GM23338 (cell line): ENCODE measurements around the gene SLC7A10. TPM values are rescaled to one million over a fixed set of nuclear protein-coding genes. Genes with fewer than 3 reads are reported as not detected.

Source experiments
- ATAC-seq: fragments of 200-7000 bp; cut with Tn5 transposase; 3 replicates; pipeline ENCODE4 v1.9.1; 2020
- DNase-seq: peaks from one replicate; pipeline ENCODE4 v3.0.0-alpha.2; 2015; ENCODE audit warnings: low spot score
- H2AFZ ChIP-seq: fragments of 200-600 bp; sonication (generic); 2 replicates; pipeline ENCODE4 v1.8.0; 2016; ENCODE audit warnings: antibody characterized with exemption, mild to moderate bottlenecking, moderate library complexity
- H3F3A ChIP-seq: fragments of 200-600 bp; sonication (generic); replicated peaks from 2 replicates; pipeline ENCODE4 v1.8.0; 2017; ENCODE audit warnings: antibody characterized with exemption, mixed run types, low read depth
- H3K27ac ChIP-seq: fragments of 200-600 bp; sonication (generic); 2 replicates; pipeline ENCODE4 v1.6.1; 2016; ENCODE audit warnings: low read depth
- H3K27me3 ChIP-seq: fragments of 200-600 bp; sonication (generic); 2 replicates; pipeline ENCODE4 v1.8.0; 2016; ENCODE audit warnings: mild to moderate bottlenecking, mixed run types, moderate library complexity; ENCODE audit not compliant: insufficient read depth
- H3K36me3 ChIP-seq: fragments of 200-600 bp; sonication (generic); 2 replicates; pipeline ENCODE4 v1.8.0; 2016; ENCODE audit warnings: mild to moderate bottlenecking; ENCODE audit not compliant: insufficient read depth
- H3K4me1 ChIP-seq: fragments of 200-600 bp; sonication (generic); 2 replicates; pipeline ENCODE4 v1.8.0; 2016; ENCODE audit warnings: mild to moderate bottlenecking, moderate library complexity; ENCODE audit not compliant: insufficient read depth
- H3K4me2 ChIP-seq: fragments of 200-600 bp; sonication (generic); 2 replicates; pipeline ENCODE4 v1.7.1; 2017; ENCODE audit warnings: mixed run types
- H3K4me3 ChIP-seq: fragments of 200-600 bp; sonication (generic); 2 replicates; pipeline ENCODE4 v1.6.1; 2016; ENCODE audit warnings: mixed run types
- H3K79me2 ChIP-seq: fragments of 200-600 bp; sonication (generic); replicated peaks from 2 replicates; pipeline ENCODE4 v1.8.0; 2017; ENCODE audit warnings: mild to moderate bottlenecking; ENCODE audit not compliant: insufficient read depth
- H3K9me2 ChIP-seq: fragments of 200-600 bp; sonication (generic); 2 replicates; pipeline ENCODE4 v1.8.0; 2017; ENCODE audit not compliant: insufficient read depth
- H4K20me1 ChIP-seq: fragments of 200-600 bp; sonication (generic); replicated peaks from 2 replicates; pipeline ENCODE4 v1.8.0; 2017; ENCODE audit warnings: mild to moderate bottlenecking; ENCODE audit not compliant: insufficient read depth
- H3K27ac Mint-ChIP-seq: 2 replicates; pipeline ENCODE4 v1.8.0; 2020; ENCODE audit warnings: inconsistent platforms, mild to moderate bottlenecking, moderate library complexity, mixed read lengths
- H3K27me3 Mint-ChIP-seq: 3 replicates; pipeline ENCODE4 v1.8.0; 2022; ENCODE audit warnings: low read depth, mild to moderate bottlenecking, moderate library complexity, mixed read lengths, inconsistent platforms; ENCODE audit not compliant: insufficient read depth, poor library complexity
- H3K36me3 Mint-ChIP-seq: 3 replicates; pipeline ENCODE4 v1.8.0; 2021; ENCODE audit warnings: low read depth, mild to moderate bottlenecking, inconsistent platforms, moderate library complexity, mixed read lengths
- H3K4me1 Mint-ChIP-seq: 3 replicates; pipeline ENCODE4 v1.8.0; 2020; ENCODE audit warnings: mild to moderate bottlenecking, inconsistent platforms, mixed read lengths
- H3K4me3 Mint-ChIP-seq: 3 replicates; pipeline ENCODE4 v1.8.0; 2021; ENCODE audit warnings: moderate library complexity, mild to moderate bottlenecking, inconsistent platforms, mixed read lengths
- H3K9me3 Mint-ChIP-seq: 3 replicates; pipeline ENCODE4 v1.8.0; 2020; ENCODE audit warnings: moderate library complexity, mild to moderate bottlenecking, inconsistent platforms, mixed read lengths
- CREB1 ChIP-seq: fragments of 250-450 bp; sonication (Bioruptor Pico); IDR thresholded peaks from 2 replicates; pipeline ENCODE4 v1.5.0; 2020; ENCODE audit warnings: low read depth, mild to moderate bottlenecking, moderate library complexity
- EZH2 ChIP-seq: fragments of 200-600 bp; sonication (generic); IDR thresholded peaks from one replicate; pipeline ENCODE4 v1.8.0; 2017; ENCODE audit warnings: antibody characterized with exemption, mild to moderate bottlenecking, low read depth; ENCODE audit not compliant: unreplicated experiment
- EZH2phosphoT487 ChIP-seq: fragments of 200-600 bp; sonication (generic); IDR thresholded peaks from one replicate; pipeline ENCODE4 v1.8.1; 2018; ENCODE audit warnings: antibody characterized with exemption; ENCODE audit not compliant: unreplicated experiment
- JUNB ChIP-seq: IDR thresholded peaks from one replicate; pipeline ENCODE4 v1.6.1; 2016; ENCODE audit warnings: antibody characterized with exemption; ENCODE audit not compliant: unreplicated experiment
- NANOG ChIP-seq: IDR thresholded peaks from 2 replicates; pipeline ENCODE4 v1.6.1; 2016; ENCODE audit warnings: antibody characterized with exemption, borderline replicate concordance
- POLR2AphosphoS5 ChIP-seq: IDR thresholded peaks from 2 replicates; pipeline ENCODE4 v1.6.1; 2016; ENCODE audit warnings: antibody characterized with exemption, low read depth
- REST ChIP-seq: IDR thresholded peaks from one replicate; pipeline ENCODE4 v1.6.1; 2018; ENCODE audit warnings: antibody characterized with exemption; ENCODE audit not compliant: unreplicated experiment
- STAT1 ChIP-seq: IDR thresholded peaks from one replicate; pipeline ENCODE4 v1.6.1; 2016; ENCODE audit warnings: antibody characterized with exemption; ENCODE audit not compliant: unreplicated experiment
- ZNF114 ChIP-seq: fragments of 250-450 bp; sonication (Bioruptor Pico); IDR thresholded peaks from 2 replicates; pipeline ENCODE4 v1.5.0; 2020; ENCODE audit warnings: mild to moderate bottlenecking, moderate library complexity
- ZNF331 ChIP-seq: fragments of 250-450 bp; sonication (Bioruptor Pico); IDR thresholded peaks from 2 replicates; pipeline ENCODE4 v1.5.0; 2020; ENCODE audit warnings: low read depth, mild to moderate bottlenecking, moderate library complexity
- polyA plus RNA-seq: library from polyadenylated mRNA; unstranded; fragments of >200 nt; fragmentation: Nextera tagmentation; extraction: Ambion mirVana; gene quantifications from 2 replicates; pipeline ENCODE4 v1.2.1, GENCODE V29; 2016
- total RNA-seq: library from RNA; depleted of rRNA; stranded (reverse); fragments of >200 nt; shearing (Covaris generic); gene quantifications from 2 replicates; pipeline ENCODE4 v1.2.3, GENCODE V29; 2014
- TF ChIP-seq, protein P1 (sequence below): fragments of 250-450 bp; sonication (Bioruptor Pico); IDR thresholded peaks from 2 replicates; pipeline ENCODE4 v1.5.0; 2020; ENCODE audit warnings: mild to moderate bottlenecking, moderate library complexity
- TF ChIP-seq, protein P2 (sequence below), 2 experiments: fragments of 200-600 bp in 1 of 2; sonication (generic) in 1 of 2; conservative IDR thresholded peaks; 2 replicates each; pipeline versions ENCODE4 v1.5.1 to v1.6.1; 2016 to 2017; ENCODE audit warnings: antibody characterized with exemption in 2 of 2, low read depth in 2 of 2, mild to moderate bottlenecking in 2 of 2, moderate library complexity in 1 of 2
- TF ChIP-seq, protein P3 (sequence below): IDR thresholded peaks from 2 replicates; pipeline ENCODE4 v1.6.1; 2016; ENCODE audit warnings: antibody characterized with exemption

The SLC7A10 gene
- total and polyA plus RNA-seq, 2 experiments from 2014 or later: 3.3 to 6.3 TPM

GRCh38 chr19:33248553-33248953 lies 22.9 kb upstream of the SLC7A10 start:
- Histone ChIP-seq H3K4me3 (no peak overlapping the region), H3K27ac (no peak overlapping the region), H3K4me2 (no peak overlapping the region), H2AFZ (no peak overlapping the region), H4K20me1 (no peaks in the 10 kb centered on the region), H3K27me3 (no peaks in the 10 kb centered on the region), H3K79me2 (no peaks in the 10 kb centered on the region), H3K36me3 (peaks cover 6% of the 10 kb centered on the region; the same call in 1 of the 2 replicates), H3K9me2 (no peaks in the 10 kb centered on the region), H3F3A (no peaks in the 10 kb centered on the region), H3K4me1 (no peaks in the 10 kb centered on the region)
- ATAC-seq (peak; percentile 31), DNase-seq (no peak)
- Mint-ChIP-seq H3K9me3 (peaks cover 18% of the 10 kb centered on the region), H3K4me3 (no peak overlapping the region), H3K27me3 (peaks cover 4% of the 10 kb centered on the region), H3K4me1 (peaks cover 2% of the 10 kb centered on the region; the same call in 1 of the 3 replicates), H3K27ac (no peak overlapping the region), H3K36me3 (no peaks in the 10 kb centered on the region; the same call in 2 of the 3 replicates)
- no peak for TF ChIP-seq NANOG
- no peak for TF ChIP-seq EZH2
- TF ChIP-seq ZNF331 (CRISPR knock-in tag): no peak
- TF ChIP-seq EZH2phosphoT487: no peak
- no peak for TF ChIP-seq CREB1 (CRISPR knock-in tag)
- TF ChIP-seq, protein P1, sequence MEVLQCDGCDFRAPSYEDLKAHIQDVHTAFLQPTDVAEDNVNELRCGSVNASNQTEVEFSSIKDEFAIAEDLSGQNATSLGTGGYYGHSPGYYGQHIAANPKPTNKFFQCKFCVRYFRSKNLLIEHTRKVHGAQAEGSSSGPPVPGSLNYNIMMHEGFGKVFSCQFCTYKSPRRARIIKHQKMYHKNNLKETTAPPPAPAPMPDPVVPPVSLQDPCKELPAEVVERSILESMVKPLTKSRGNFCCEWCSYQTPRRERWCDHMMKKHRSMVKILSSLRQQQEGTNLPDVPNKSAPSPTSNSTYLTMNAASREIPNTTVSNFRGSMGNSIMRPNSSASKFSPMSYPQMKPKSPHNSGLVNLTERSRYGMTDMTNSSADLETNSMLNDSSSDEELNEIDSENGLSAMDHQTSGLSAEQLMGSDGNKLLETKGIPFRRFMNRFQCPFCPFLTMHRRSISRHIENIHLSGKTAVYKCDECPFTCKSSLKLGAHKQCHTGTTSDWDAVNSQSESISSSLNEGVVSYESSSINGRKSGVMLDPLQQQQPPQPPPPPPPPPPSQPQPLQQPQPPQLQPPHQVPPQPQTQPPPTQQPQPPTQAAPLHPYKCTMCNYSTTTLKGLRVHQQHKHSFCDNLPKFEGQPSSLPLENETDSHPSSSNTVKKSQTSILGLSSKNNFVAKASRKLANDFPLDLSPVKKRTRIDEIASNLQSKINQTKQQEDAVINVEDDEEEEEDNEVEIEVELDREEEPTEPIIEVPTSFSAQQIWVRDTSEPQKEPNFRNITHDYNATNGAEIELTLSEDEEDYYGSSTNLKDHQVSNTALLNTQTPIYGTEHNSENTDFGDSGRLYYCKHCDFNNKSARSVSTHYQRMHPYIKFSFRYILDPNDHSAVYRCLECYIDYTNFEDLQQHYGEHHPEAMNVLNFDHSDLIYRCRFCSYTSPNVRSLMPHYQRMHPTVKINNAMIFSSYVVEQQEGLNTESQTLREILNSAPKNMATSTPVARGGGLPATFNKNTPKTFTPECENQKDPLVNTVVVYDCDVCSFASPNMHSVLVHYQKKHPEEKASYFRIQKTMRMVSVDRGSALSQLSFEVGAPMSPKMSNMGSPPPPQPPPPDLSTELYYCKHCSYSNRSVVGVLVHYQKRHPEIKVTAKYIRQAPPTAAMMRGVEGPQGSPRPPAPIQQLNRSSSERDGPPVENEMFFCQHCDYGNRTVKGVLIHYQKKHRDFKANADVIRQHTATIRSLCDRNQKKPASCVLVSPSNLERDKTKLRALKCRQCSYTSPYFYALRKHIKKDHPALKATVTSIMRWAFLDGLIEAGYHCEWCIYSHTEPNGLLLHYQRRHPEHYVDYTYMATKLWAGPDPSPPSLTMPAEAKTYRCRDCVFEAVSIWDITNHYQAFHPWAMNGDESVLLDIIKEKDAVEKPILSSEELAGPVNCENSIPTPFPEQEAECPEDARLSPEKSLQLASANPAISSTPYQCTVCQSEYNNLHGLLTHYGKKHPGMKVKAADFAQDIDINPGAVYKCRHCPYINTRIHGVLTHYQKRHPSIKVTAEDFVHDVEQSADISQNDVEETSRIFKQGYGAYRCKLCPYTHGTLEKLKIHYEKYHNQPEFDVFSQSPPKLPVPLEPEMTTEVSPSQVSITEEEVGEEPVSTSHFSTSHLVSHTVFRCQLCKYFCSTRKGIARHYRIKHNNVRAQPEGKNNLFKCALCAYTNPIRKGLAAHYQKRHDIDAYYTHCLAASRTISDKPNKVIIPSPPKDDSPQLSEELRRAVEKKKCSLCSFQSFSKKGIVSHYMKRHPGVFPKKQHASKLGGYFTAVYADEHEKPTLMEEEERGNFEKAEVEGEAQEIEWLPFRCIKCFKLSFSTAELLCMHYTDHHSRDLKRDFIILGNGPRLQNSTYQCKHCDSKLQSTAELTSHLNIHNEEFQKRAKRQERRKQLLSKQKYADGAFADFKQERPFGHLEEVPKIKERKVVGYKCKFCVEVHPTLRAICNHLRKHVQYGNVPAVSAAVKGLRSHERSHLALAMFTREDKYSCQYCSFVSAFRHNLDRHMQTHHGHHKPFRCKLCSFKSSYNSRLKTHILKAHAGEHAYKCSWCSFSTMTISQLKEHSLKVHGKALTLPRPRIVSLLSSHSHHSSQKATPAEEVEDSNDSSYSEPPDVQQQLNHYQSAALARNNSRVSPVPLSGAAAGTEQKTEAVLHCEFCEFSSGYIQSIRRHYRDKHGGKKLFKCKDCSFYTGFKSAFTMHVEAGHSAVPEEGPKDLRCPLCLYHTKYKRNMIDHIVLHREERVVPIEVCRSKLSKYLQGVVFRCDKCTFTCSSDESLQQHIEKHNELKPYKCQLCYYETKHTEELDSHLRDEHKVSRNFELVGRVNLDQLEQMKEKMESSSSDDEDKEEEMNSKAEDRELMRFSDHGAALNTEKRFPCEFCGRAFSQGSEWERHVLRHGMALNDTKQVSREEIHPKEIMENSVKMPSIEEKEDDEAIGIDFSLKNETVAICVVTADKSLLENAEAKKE (CRISPR knock-in tag): no peak
- no peak for TF ChIP-seq JUNB
- TF ChIP-seq, protein P2, sequence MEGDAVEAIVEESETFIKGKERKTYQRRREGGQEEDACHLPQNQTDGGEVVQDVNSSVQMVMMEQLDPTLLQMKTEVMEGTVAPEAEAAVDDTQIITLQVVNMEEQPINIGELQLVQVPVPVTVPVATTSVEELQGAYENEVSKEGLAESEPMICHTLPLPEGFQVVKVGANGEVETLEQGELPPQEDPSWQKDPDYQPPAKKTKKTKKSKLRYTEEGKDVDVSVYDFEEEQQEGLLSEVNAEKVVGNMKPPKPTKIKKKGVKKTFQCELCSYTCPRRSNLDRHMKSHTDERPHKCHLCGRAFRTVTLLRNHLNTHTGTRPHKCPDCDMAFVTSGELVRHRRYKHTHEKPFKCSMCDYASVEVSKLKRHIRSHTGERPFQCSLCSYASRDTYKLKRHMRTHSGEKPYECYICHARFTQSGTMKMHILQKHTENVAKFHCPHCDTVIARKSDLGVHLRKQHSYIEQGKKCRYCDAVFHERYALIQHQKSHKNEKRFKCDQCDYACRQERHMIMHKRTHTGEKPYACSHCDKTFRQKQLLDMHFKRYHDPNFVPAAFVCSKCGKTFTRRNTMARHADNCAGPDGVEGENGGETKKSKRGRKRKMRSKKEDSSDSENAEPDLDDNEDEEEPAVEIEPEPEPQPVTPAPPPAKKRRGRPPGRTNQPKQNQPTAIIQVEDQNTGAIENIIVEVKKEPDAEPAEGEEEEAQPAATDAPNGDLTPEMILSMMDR (conservative IDR thresholded peaks at IDR 0.05; ENCODE audit: low read depth in 2 of 2): no peak
- no peak for TF ChIP-seq STAT1
- TF ChIP-seq ZNF114 (CRISPR knock-in tag): no peak
- TF ChIP-seq, protein P3, sequence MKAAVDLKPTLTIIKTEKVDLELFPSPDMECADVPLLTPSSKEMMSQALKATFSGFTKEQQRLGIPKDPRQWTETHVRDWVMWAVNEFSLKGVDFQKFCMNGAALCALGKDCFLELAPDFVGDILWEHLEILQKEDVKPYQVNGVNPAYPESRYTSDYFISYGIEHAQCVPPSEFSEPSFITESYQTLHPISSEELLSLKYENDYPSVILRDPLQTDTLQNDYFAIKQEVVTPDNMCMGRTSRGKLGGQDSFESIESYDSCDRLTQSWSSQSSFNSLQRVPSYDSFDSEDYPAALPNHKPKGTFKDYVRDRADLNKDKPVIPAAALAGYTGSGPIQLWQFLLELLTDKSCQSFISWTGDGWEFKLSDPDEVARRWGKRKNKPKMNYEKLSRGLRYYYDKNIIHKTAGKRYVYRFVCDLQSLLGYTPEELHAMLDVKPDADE: no peak
- TF ChIP-seq POLR2AphosphoS5: no peak
- TF ChIP-seq REST: no peak
